Activated naive CD8-positive, alpha-beta T cell treated with anti-CD3 and anti-CD28 coated beads for 36 hours (primary cell): ENCODE data around the gene GOLGA8M. TPM values are rescaled to one million over a fixed set of nuclear protein-coding genes. Genes with fewer than 3 reads are reported as not detected.
"Not testable (repeated sequence)": the region's sequence is repeated elsewhere in the genome, so short reads cannot be mapped to it uniquely, and the experiment has no call there.

Experiments
- DNase-seq: peaks from one replicate; pipeline ENCODE4 v3.0.0; 2021
- H3K27ac Mint-ChIP-seq: one replicate; pipeline ENCODE4 v1.8.0; 2022; ENCODE audit warnings: mild to moderate bottlenecking, moderate library complexity, mixed read lengths
- H3K27me3 Mint-ChIP-seq: one replicate; pipeline ENCODE4 v1.8.0; 2022; ENCODE audit warnings: mild to moderate bottlenecking, mixed read lengths
- H3K36me3 Mint-ChIP-seq: one replicate; pipeline ENCODE4 v1.8.0; 2021; ENCODE audit warnings: mild to moderate bottlenecking, mixed read lengths
- H3K4me1 Mint-ChIP-seq: one replicate; pipeline ENCODE4 v1.8.0; 2021; ENCODE audit warnings: mixed read lengths
- H3K4me3 Mint-ChIP-seq: one replicate; pipeline ENCODE4 v1.8.0; 2022; ENCODE audit warnings: mild to moderate bottlenecking, moderate library complexity, mixed read lengths
- H3K9me3 Mint-ChIP-seq: one replicate; pipeline ENCODE4 v1.8.0; 2022; ENCODE audit warnings: mixed read lengths
- total RNA-seq, 2 experiments: library from RNA; stranded (reverse); gene quantifications; one replicate each; pipeline ENCODE4 v1.2.3, GENCODE V29; 2021

The GOLGA8M gene, protein sequence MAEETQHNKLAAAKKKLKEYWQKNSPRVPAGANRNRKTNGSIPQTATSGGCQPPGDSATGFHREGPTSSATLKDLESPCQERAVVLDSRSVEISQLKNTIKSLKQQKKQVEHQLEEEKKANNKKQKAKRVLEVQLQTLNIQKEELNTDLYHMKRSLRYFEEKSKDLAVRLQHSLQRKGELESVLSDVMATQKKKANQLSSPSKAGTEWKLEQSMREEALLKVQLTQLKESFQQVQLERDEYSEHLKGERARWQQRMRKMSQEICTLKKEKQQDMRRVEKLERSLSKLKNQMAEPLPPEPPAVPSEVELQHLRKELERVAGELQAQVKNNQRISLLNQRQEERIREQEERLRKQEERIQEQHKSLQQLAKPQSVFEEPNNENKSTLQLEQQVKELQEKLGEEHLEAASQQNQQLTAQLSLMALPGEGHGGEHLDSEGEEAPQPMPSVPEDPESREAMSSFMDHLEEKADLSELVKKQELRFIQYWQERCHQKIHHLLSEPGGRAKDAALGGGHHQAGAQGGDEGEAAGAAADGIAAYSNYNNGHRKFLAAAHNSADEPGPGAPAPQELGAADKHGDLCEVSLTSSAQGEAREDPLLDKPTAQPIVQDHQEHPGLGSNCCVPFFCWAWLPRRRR
- total RNA-seq, result 1 to 10 TPM; 1.1 to 1.8 TPM

DNA sequence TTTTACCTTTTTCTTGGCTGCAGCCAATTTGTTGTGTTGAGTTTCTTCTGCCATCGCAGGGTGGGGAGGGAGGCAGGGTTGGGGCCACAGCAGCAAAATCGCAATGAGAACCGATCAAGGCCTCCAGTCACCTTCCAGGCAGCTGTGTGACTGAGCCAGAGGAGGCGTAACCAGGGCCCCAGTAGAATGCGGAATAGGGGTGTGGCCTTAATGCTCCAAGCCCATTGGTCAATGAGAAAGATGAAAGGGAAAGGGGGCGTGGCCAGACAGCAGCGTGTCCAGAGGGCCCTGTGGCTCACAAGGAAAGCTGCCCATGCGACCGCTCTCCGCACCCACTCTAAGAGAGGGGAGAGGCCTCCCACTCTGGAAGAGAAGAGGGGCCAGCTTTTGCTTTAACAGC lies at the start of gene GOLGA8M:
Gene GOLGA8M, minus strand, starts transcription at position 152 of the 400 bp plus-strand sequence. Its CDS starts 98 bp downstream, at position 54.
- H3K27ac Mint-ChIP-seq, H3K4me1 Mint-ChIP-seq, DNase-seq, H3K36me3 Mint-ChIP-seq, H3K9me3 Mint-ChIP-seq, H3K4me3 Mint-ChIP-seq, H3K27me3 Mint-ChIP-seq: not testable (repeated sequence)

DNA sequence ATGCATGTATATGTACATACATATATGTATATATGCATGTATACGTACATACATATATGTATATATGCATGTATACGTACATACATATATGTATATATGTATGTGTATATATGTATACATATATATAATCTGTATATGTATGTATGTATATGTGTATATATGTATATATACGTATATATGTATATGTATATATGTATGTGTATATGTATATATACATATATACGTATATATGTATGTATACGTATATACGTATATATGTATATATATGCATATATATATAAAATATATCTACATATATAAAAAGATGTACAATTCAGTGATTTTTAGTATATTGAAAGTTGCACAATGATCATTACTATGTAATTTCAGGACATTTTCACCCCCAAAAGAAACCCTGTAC lies 30.7 kb upstream of the GOLGA8M start:
- H3K4me1 Mint-ChIP-seq, H3K9me3 Mint-ChIP-seq, H3K4me3 Mint-ChIP-seq, H3K27ac Mint-ChIP-seq, DNase-seq, H3K27me3 Mint-ChIP-seq, H3K36me3 Mint-ChIP-seq: not testable (repeated sequence)

DNA sequence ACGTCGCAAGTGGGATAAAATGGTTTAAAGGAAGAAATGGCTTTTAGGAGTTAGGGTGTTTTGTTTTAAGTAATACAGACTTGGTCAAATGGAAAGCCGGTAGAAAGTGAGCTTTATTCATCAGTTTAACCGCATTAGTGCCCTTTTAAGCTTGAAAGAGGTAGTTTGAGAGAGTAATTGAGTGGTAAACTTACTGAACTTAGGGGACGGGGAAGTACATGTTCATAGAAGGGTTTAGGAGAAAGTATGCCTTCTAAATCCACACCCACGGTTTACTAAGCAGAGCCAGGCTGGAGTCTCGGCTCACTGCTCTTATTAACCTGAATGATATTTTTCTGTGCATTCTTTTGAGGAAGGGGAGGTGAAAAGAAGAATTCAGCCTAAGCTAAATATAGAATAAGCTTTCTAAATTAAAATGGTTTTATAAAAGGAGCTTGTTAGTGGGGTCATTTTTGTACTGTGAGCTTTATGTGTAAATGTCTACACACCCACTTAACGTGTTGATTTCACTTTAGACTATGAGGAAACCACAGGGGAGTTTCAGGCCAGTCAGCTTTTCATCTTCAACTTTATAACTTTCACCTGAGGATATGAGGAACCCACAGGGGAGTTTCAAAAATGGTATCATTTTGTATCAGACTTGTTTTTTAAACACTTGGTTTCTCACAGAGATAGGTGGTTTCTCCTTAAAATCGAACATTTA lies 26.5 kb upstream of the GOLGA8M start:
- DNase-seq, result peak; percentile 23
- not testable (repeated sequence) for H3K27me3 Mint-ChIP-seq, H3K36me3 Mint-ChIP-seq, H3K9me3 Mint-ChIP-seq, H3K4me1 Mint-ChIP-seq
- H3K27ac Mint-ChIP-seq, result peak overlapping the region; percentile 98
- peak overlapping the region; percentile 89 for H3K4me3 Mint-ChIP-seq

DNA sequence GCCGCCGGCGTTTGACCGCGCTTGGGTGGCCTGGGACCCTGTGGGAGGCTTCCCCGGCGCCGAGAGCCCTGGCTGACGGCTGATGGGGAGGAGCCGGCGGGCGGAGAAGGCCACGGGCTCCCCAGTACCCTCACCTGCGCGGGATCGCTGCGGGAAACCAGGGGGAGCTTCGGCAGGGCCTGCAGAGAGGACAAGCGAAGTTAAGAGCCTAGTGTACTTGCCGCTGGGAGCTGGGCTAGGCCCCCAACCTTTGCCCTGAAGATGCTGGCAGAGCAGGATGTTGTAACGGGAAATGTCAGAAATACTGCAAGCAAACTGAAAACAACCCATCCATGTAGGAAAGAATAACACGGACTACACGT lies 26.0 kb upstream of the GOLGA8M start:
- not testable (repeated sequence) for H3K9me3 Mint-ChIP-seq, DNase-seq, H3K27me3 Mint-ChIP-seq, H3K36me3 Mint-ChIP-seq, H3K4me1 Mint-ChIP-seq
- peak overlapping the region; percentile 89 for H3K4me3 Mint-ChIP-seq
- peak overlapping the region; percentile 98 for H3K27ac Mint-ChIP-seq

DNA sequence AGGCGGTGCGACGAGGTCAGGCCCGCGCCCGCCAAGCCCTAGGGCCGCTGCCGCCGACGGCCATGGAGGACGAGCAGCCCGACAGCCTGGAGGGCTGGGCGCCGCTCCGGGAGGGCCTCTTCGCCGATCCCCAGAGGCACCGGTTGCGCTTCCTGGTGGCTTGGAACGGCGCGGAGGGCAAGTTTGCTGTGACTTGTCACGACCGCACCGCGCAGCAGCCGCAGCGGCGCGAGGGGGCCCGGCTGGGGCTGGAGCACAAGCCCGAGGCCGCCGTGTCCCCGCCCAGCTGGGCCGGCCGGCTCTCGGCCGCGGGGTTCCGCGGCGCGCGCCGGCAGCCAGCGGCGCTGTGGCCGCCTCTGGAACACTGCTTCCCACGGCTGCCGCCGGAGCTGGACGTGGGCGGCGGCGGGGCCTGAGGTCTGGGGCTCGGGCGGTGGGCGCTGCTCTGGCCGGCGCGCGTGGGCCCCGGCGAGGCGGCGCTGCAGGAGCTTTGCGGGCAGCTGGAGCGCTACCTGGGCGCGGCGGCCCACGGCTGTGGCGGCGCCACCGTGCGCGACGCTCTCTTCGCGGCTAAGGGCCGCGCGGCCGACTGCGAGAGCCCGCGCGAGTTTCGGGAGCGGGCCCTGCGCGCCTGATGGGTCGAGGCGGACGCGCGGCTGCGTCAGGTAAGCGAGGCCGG lies 25.4 kb upstream of the GOLGA8M start:
- not testable (repeated sequence) for H3K9me3 Mint-ChIP-seq, H3K4me1 Mint-ChIP-seq, H3K36me3 Mint-ChIP-seq, H3K27me3 Mint-ChIP-seq
- peak; percentile 62 for DNase-seq
- Mint-ChIP-seq H3K4me3 (peak overlapping the region; percentile 84), H3K27ac (peak overlapping the region; percentile 87)

DNA sequence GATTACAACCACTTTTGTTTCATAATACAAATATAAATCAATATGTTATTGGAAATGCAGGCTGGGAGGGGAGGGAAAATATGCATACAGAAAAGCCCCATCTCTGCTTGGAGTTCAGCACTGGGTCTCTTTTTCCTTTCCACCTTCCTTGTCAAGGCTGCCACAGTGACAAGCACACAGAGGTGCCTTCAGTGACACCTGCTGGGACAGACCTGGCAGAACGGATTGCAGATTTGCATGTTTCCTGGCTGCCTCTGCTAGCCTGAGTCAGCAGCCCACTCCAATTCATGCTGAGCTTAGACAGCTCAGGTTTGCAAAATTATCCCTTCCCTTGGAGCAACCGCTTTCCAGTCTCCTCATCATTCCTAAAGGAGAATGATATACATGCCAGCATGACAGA lies 15.8 kb upstream of the GOLGA8M start:
- H3K4me1 Mint-ChIP-seq, result peaks cover 11% of the 10 kb centered on the region
- peak; percentile 51 for DNase-seq
- not testable (repeated sequence) for H3K9me3 Mint-ChIP-seq, H3K27me3 Mint-ChIP-seq, H3K36me3 Mint-ChIP-seq
- peak overlapping the region; percentile 64 for H3K4me3 Mint-ChIP-seq
- H3K27ac Mint-ChIP-seq, result peak overlapping the region; percentile 67

DNA sequence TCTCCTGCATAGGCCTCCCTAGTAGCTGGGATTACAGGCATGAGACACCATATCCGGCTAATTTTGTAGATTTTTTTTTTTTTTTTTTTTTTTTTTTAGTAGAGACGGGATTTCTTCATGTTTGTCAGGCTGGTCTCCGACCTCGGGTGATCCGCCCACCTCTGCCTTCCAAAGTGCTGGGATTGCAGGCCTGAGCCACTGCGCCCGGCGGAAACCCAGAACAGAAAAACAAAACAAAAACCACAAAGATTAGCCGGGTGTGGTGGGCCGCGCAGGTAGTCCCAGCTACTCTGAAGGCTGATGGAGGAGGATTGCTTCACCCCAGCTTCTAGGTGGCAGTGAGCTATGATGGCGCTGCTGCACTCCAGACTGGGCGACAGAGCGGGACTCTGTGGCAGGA lies 14.8 kb upstream of the GOLGA8M start:
- H3K36me3 Mint-ChIP-seq, H3K9me3 Mint-ChIP-seq, H3K27ac Mint-ChIP-seq, H3K4me3 Mint-ChIP-seq, H3K27me3 Mint-ChIP-seq, DNase-seq: not testable (repeated sequence)
- peaks cover 11% of the 10 kb centered on the region for H3K4me1 Mint-ChIP-seq

DNA sequence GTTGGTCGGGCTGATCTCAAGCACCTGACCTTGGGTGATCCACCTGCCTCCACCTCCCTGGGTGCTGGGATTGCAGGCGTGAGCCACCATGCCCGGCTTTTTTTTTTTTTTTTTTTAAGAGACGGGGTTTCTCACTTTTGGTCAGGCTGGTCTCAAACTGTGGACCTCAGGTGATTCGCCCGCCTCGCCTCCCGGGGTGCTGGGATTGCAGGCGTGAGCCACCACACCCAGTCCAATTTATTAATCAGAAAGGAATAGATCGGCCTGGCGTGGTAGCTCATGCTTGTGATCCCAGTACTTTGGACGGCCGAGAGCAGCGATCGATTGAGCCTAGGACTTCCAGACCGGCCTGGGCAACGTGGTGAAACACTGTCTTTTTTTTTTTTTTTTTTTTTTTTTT lies 13.9 kb upstream of the GOLGA8M start:
- Mint-ChIP-seq H3K4me3 (no peak overlapping the region), H3K4me1 (peaks cover 9% of the 10 kb centered on the region), H3K27ac (no peak overlapping the region), H3K27me3 (no peaks in the 10 kb centered on the region), H3K36me3 (no peaks in the 10 kb centered on the region), H3K9me3 (no peaks in the 10 kb centered on the region)
- DNase-seq, result no peak

DNA sequence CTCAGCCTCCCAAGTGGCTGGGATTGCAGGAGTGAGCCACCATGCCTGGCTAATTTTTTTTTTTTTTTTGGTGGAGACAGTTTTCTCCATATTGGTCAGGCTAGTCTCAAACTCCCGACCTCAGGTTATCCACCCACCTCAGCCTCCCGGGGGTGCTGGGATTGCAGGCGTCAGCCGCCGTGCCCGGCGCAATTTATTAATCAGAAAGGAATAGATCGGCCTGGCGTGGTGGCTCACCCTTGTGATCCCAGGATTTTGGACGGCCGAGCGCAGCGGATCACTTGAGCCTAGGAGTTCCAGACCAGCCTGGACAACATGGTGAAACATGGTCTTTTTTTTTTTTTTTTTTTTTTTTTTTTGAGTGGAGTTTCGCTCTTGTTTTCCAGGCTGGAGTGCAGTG lies 13.3 kb upstream of the GOLGA8M start:
- Mint-ChIP-seq H3K9me3 (no peaks in the 10 kb centered on the region), H3K27ac (no peak overlapping the region), H3K36me3 (no peaks in the 10 kb centered on the region), H3K4me3 (no peak overlapping the region), H3K4me1 (peaks cover 9% of the 10 kb centered on the region), H3K27me3 (no peaks in the 10 kb centered on the region)
- DNase-seq, result no peak

DNA sequence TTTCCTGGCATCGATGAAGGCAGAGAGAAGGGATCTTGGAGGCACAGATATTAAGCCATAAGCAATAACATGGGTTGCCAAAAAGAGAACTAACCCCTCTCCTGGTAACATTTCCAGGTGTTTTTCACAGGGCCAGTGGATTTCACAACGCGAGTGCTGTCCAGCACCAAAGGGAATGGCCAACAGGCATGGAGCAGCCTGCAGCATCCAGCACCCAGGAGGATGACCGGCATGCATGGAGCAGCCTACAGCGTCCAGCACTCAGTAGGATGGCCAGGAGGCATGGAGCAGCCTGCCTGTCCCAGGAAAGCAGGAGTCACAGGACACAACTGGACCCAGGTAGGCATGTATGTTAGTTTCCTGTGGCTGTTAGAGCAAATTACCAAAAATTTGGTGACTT lies 11.8 kb upstream of the GOLGA8M start:
- not testable (repeated sequence) for H3K27me3 Mint-ChIP-seq, H3K36me3 Mint-ChIP-seq, H3K4me1 Mint-ChIP-seq, H3K4me3 Mint-ChIP-seq, DNase-seq, H3K9me3 Mint-ChIP-seq, H3K27ac Mint-ChIP-seq

DNA sequence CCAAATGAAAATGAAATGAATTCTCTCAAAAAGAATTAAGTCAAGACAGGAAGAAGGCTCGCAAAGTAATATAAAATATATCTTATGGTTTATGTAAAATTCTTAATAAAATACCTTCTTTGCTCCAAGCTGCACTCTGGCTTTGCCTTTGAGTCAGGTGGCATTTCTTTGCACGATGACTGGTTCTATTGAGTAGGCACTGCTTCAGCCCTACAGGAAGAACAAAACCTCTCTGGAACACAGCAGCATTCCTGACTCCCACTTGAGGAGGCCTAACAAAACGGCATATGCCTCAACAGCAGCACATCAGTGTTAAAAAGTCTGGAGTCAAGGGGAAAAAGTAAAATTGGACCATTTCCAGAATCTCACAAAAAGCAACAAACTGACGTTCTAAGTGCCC lies 7.4 kb upstream of the GOLGA8M start:
- H3K9me3 Mint-ChIP-seq, H3K4me1 Mint-ChIP-seq, H3K4me3 Mint-ChIP-seq, H3K27me3 Mint-ChIP-seq, H3K36me3 Mint-ChIP-seq, H3K27ac Mint-ChIP-seq, DNase-seq: not testable (repeated sequence)

DNA sequence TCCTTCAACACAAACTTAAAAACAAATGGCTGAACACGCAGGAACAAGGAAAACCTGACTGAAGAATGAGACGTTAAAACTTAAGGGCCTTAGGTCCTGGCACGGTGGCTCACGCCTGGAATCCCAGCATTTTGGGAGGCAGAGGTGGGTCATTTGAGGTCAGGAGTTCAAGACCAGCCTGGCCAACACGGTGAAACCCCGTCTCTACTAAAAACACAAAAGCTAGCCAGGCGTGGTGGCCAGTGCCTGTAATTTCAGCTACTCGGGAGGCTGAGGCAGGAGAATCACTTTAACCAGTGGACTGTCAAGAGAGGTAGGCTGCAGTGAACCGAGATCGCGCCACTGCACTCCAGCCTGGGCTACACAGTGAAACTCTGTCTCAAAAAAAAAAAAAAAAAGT lies 6.4 kb upstream of the GOLGA8M start:
- H3K27me3 Mint-ChIP-seq, H3K4me1 Mint-ChIP-seq, H3K27ac Mint-ChIP-seq, H3K4me3 Mint-ChIP-seq, H3K9me3 Mint-ChIP-seq, H3K36me3 Mint-ChIP-seq, DNase-seq: not testable (repeated sequence)

DNA sequence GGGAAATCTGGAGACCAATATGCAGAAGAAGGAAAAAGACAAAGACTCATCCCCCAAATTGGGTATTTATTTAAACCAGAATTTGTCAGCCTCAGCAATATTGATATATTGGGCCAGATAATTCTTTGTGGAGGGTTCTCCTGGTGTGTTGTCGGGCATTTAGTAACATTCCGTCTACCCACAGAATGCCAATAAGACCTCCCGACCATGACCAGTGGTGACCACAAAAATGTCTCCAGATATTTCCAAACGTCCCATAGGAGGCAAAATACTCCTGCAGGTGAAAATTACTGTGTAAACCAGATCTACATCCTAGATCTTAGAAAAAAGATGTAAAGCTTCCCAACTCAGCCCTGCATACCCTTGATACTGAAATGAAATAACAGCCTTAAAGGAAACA lies 2.0 kb upstream of the GOLGA8M start:
- H3K27me3 Mint-ChIP-seq, H3K27ac Mint-ChIP-seq, H3K36me3 Mint-ChIP-seq, DNase-seq, H3K4me3 Mint-ChIP-seq, H3K9me3 Mint-ChIP-seq, H3K4me1 Mint-ChIP-seq: not testable (repeated sequence)

DNA sequence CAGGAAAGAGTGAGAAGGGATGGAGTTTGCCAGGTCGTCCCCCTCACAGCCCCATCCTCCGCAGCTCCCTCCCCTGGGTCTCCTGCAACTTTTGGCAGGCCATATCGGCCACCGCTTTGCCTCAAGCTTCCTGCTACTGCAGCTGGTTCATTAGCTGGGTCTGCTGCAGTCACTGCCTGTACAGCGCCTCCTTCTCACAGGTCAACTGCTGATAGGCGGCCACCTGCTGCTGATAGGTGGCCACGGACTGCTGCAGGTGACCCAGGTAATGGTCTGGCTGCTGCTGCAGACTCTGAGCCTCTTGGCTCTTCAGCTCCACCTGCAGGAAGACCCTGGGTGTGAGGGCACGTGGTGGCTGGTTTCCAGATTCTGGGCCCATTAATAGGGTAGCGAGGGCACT lies 8.3 kb downstream of the GOLGA8M start:
- not testable (repeated sequence) for H3K27me3 Mint-ChIP-seq, H3K9me3 Mint-ChIP-seq, H3K4me1 Mint-ChIP-seq, H3K27ac Mint-ChIP-seq, DNase-seq, H3K4me3 Mint-ChIP-seq, H3K36me3 Mint-ChIP-seq

DNA sequence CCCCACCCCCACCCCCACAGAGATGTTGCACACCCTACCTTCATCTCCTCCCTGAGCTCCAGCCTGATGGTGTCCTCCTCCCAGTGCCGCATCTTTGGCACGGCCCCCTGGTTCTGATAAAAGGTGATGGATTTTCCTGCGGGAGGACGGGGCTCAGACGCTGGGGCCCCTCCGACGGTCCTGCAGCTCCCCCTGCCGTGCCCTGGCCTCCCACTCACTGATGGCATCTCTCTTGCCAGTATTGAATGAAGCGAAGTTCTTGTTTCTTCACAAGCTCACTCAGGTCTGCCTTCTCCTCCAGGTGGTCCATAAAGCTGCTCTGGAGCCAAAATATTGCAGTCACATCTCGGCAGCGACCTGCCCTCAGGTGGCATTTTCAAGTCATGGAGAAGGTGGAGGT lies 9.8 kb downstream of the GOLGA8M start:
- not testable (repeated sequence) for H3K27ac Mint-ChIP-seq, H3K36me3 Mint-ChIP-seq, DNase-seq, H3K4me1 Mint-ChIP-seq, H3K4me3 Mint-ChIP-seq, H3K9me3 Mint-ChIP-seq, H3K27me3 Mint-ChIP-seq
